Suprapubic skin (tissue), 3 donors: ENCODE results near the gene FRMD3.

Experiments
- CTCF ChIP-seq, 2 donors: fragments of 200-600 bp in 1 of 2; fragments of 450-650 bp in 1 of 2; sonication (generic) in 1 of 2; IDR thresholded peaks; one replicate each; pipeline ENCODE4 v1.5.1; 2016 to 2019; ENCODE audit warnings: antibody characterized with exemption in 2 of 2, mild to moderate bottlenecking in 1 of 2, moderate library complexity in 1 of 2
- EP300 ChIP-seq: sonication (generic); formaldehyde crosslinking; IDR thresholded peaks from one replicate; pipeline ENCODE4 v1.6.1; 2017; ENCODE audit warnings: antibody characterized with exemption
- POLR2A ChIP-seq, 2 donors: fragments of 450-650 bp; IDR thresholded peaks; one replicate each; pipeline ENCODE4 v1.6.1; 2017; ENCODE audit warnings: antibody characterized with exemption in 2 of 2, mild to moderate bottlenecking in 2 of 2, moderate library complexity in 2 of 2

- TF ChIP-seq CTCF (IDR thresholded peaks at IDR 0.05) (no peak), EP300 (no peak), POLR2A (IDR thresholded peaks at IDR 0.05) (no peak)
Observed at GRCh38 chr9:83307066-83307724, 231.0 kb downstream of the FRMD3 start.
